Measurements from ENCODE around the gene CPM. TPM values are rescaled to one million over a fixed set of nuclear protein-coding genes. Genes with fewer than 3 reads are reported as not detected.

Gene CPM
- total and polyA plus RNA-seq, 7 donors, result 2.2 to 13.3 (median 5.8) TPM

GRCh38 chr12:68839183-68840147 lies 93.5 kb downstream of the CPM start:
- ATAC-seq (no peak), DNase-seq (no peak)
- intact Hi-C loops (cut with DNase I), result loop anchor here in 1 of 2 donors (10.0 kb wide), 1 partner anchor 405 kb away; no protein-coding TSS in a partner anchor
- peaks cover 5 to 100% of the 10 kb centered on the region in 2 donors for H3K36me3 ChIP-seq (ENCODE audit: insufficient read depth in 1 of 2, low read depth in 1 of 2)
- H3K9me3 ChIP-seq, result no peaks in the 10 kb centered on the region
- peaks cover 14% of the 10 kb centered on the region for H3K4me1 ChIP-seq
- WGBS, 3 donors, result 50 to 58% (median 53%) methylated on average over 2 of the region's 2 CpGs
- TF ChIP-seq, protein P1, sequence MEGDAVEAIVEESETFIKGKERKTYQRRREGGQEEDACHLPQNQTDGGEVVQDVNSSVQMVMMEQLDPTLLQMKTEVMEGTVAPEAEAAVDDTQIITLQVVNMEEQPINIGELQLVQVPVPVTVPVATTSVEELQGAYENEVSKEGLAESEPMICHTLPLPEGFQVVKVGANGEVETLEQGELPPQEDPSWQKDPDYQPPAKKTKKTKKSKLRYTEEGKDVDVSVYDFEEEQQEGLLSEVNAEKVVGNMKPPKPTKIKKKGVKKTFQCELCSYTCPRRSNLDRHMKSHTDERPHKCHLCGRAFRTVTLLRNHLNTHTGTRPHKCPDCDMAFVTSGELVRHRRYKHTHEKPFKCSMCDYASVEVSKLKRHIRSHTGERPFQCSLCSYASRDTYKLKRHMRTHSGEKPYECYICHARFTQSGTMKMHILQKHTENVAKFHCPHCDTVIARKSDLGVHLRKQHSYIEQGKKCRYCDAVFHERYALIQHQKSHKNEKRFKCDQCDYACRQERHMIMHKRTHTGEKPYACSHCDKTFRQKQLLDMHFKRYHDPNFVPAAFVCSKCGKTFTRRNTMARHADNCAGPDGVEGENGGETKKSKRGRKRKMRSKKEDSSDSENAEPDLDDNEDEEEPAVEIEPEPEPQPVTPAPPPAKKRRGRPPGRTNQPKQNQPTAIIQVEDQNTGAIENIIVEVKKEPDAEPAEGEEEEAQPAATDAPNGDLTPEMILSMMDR (IDR thresholded peaks at IDR 0.05), result no peak
- H3K27ac ChIP-seq, result peak overlapping the region; percentile 44
- H3K27me3 ChIP-seq (ENCODE audit: insufficient read depth in 3 of 3, low read length in 2 of 3), result no peaks in the 10 kb centered on the region
- H3K4me3 ChIP-seq, result no peak overlapping the region

DNA sequence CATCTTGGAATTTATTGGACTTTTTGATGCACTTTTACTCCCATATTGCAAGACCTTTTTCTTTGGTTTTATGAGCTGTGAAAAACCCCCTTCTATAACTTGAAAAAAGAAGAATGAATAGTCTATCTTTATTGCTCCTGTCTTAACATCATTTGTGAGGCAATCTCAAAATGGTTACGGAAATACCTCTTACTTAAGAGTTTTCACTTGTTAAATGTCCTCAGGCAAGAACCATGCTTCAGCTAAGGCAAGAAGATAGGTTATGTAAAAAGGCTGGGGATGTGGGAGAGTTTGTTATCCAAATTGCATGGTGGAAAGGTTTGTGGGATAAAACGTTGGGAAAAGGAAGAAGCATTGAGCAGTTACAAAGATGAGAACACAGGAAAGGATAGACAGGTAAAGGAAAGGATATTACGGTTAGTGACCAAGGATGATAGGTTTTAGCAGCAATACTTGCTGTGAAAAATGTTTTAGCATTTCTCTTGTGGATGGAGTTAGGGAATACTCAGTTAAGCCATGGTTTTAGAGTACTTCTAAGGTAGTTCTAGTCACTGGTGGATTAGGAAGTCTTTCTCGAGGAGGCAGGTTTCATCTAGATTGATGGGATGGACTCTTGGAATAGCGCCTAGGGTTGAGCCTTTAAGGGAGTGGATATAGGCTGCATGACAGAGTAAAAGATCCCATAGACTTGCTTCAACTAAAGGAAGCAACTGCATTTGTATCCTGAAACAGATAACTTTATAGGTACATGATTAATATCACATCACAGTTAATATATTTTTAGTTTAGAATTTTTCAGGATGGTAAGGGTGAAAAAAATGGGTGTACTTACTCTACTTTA lies 94.7 kb downstream of the CPM start:
- TF ChIP-seq, protein P1 (IDR thresholded peaks at IDR 0.05), result no peak
- ATAC-seq (no peak), DNase-seq (no peak)
- Histone ChIP-seq H3K27ac (no peak overlapping the region), H3K4me3 (no peak overlapping the region), H3K4me1 (peaks cover 14% of the 10 kb centered on the region), H3K36me3 (ENCODE audit: insufficient read depth in 1 of 2, low read depth in 1 of 2) (peaks cover 3 to 100% of the 10 kb centered on the region in 2 donors), H3K9me3 (no peaks in the 10 kb centered on the region), H3K27me3 (ENCODE audit: insufficient read depth in 3 of 3, low read length in 2 of 3) (no peaks in the 10 kb centered on the region)
- intact Hi-C loops (cut with DNase I), result loop anchor here in 1 of 2 donors (10.0 kb wide), 1 partner anchor 407 kb away; no protein-coding TSS in a partner anchor
- 84 to 88% (median 87%) methylated on average over 5 of the region's 5 CpGs for WGBS, 3 donors

GRCh38 chr12:68837215-68837614 lies 95.8 kb downstream of the CPM start:
- H3K9me3 ChIP-seq, result no peaks in the 10 kb centered on the region
- TF ChIP-seq, protein P1 (IDR thresholded peaks at IDR 0.05), result no peak

DNA sequence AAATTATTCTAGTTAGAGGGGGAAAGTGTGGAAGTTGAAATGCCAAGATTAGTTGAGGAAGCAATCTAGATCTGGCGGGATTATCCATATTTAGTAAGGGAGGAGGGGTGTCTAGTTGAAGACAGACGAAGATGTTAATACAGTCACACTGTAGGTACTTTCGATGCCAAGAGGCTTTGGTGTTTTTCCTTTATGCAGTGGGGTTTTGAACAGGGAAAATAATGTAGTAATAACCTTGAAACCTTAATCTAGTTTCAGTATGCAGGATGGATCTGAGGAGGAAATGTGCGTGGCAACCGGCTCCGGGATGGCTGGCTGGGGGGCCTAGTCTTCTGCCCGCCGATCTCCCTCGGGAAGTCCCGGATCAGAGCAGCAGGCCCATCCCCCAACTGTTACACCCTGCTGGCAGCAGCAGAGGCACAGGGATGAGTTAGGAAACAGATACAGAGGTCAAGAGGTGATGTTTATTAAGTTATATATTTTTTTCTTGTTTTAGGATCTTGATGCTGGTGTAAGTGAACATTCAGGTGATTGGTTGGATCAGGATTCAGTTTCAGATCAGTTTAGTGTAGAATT lies 97.5 kb downstream of the CPM start:
- H3K4me1 ChIP-seq, result peaks cover 14% of the 10 kb centered on the region
- TF ChIP-seq, protein P1 (IDR thresholded peaks at IDR 0.05), result no peak
- no peaks in the 10 kb centered on the region for H3K9me3 ChIP-seq
- H3K4me3 ChIP-seq, result no peak overlapping the region
- WGBS, 3 donors, result 42 to 53% (median 43%) methylated on average over 10 of the region's 10 CpGs
- peak in 3 of 4 donors; percentile 26 to 63 (median 35) for ATAC-seq
- no peak for DNase-seq
- intact Hi-C loops (cut with DNase I), result loop anchor here in 1 of 2 donors (10.0 kb wide), 1 partner anchor 409 kb away; no protein-coding TSS in a partner anchor
- H3K27ac ChIP-seq, result no peak overlapping the region
- H3K36me3 ChIP-seq (ENCODE audit: insufficient read depth in 1 of 2, low read depth in 1 of 2), result peaks cover 5 to 97% of the 10 kb centered on the region in 2 donors
- H3K27me3 ChIP-seq (ENCODE audit: insufficient read depth in 3 of 3, low read length in 2 of 3), result no peaks in the 10 kb centered on the region

More at GRCh38 chr12:68837215-68837614, 95.8 kb downstream of the CPM start:
- H3K4me3 ChIP-seq, result no peak overlapping the region
- WGBS, 3 donors, result 83 to 93% (median 90%) methylated on average over 1 of the region's 1 CpG
- no peak overlapping the region for H3K27ac ChIP-seq
- H3K4me1 ChIP-seq, result peaks cover 14% of the 10 kb centered on the region
- H3K27me3 ChIP-seq (ENCODE audit: insufficient read depth in 3 of 3, low read length in 2 of 3), result no peaks in the 10 kb centered on the region
- ATAC-seq (no peak), DNase-seq (no peak)
- intact Hi-C loops (cut with DNase I), result loop anchor here in 1 of 2 donors (10.0 kb wide), 1 partner anchor 408 kb away; no protein-coding TSS in a partner anchor
- H3K36me3 ChIP-seq (ENCODE audit: insufficient read depth in 1 of 2, low read depth in 1 of 2), result peaks cover 3 to 97% of the 10 kb centered on the region in 2 donors
